ENCODE results near the gene IPPK. TPM values are rescaled to one million over a fixed set of nuclear protein-coding genes. Genes with fewer than 3 reads are reported as not detected.

Gene IPPK
- total RNA-seq, 4 donors from 2014 or later = 41.8 to 86.9 (median 46.1) TPM

DNA sequence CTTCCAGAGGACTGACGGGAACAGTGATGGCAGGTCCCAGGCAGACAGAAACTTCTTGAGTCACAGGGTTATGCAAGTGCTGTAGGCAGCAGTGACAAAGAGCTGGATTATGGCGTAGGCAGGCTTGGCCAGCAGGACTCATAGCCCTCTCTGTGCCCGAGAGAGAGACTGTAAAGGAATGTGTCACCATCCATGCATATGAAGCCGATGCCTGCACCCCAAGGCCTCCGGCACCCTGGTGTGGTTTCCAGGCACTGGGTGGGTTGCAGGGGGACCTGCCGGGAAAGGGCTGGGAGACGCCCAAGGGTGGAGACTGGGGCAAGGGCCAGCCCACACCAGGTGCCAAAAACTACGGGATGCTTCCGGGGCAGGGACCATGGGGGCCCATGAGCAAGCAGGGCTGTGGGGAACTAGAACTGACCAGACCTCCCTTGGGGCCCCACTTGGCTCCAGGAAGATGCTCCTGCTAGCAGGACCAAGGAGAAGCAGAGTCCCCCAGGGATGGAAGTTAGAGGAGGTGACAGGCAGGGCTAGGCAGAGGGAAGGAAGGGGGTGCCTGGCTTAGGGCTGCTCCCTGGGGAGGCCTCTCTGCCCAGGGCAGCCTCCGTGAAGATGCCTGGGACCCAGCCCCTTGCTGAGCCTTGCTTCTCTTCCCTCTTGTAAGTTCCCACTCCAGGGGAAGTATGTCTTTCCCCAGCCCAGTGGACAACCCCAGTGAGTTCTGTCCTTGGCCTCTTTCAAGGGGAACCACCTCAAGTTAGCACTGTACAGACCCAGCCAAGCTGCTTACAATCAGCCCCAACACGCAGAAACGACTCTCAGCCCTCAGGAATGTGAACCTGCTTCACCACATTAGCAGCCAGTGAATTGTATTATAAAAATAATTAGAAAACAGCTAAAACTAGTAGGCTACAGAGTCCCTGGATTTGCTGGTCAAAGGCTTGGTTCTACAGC lies 10.5 kb upstream of the IPPK start:
- H3K27ac ChIP-seq = peak overlapping the region; percentile 89 to 96 (median 94)
- H3K4me1 ChIP-seq = peaks cover 15 to 82% (median 32%) of the 10 kb centered on the region in 3 donors
- TF ChIP-seq CTCF (IDR thresholded peaks at IDR 0.05) (no peak), POLR2A (IDR thresholded peaks at IDR 0.05) (no peak)
- H3K36me3 ChIP-seq = no peaks in the 10 kb centered on the region
- H3K4me3 ChIP-seq = no peak overlapping the region
- no peak for DNase-seq
- intact Hi-C loops (cut with DNase I) = no loop called here
- 22 to 53% methylated on average over 5 to 8 of the region's 12 CpGs for whole genome bisulfite sequencing, 2 donors
- peaks cover 0 to 4% (median 0%) of the 10 kb centered on the region in 4 donors for H3K27me3 ChIP-seq
- H3K9me3 ChIP-seq = no peaks in the 10 kb centered on the region

DNA sequence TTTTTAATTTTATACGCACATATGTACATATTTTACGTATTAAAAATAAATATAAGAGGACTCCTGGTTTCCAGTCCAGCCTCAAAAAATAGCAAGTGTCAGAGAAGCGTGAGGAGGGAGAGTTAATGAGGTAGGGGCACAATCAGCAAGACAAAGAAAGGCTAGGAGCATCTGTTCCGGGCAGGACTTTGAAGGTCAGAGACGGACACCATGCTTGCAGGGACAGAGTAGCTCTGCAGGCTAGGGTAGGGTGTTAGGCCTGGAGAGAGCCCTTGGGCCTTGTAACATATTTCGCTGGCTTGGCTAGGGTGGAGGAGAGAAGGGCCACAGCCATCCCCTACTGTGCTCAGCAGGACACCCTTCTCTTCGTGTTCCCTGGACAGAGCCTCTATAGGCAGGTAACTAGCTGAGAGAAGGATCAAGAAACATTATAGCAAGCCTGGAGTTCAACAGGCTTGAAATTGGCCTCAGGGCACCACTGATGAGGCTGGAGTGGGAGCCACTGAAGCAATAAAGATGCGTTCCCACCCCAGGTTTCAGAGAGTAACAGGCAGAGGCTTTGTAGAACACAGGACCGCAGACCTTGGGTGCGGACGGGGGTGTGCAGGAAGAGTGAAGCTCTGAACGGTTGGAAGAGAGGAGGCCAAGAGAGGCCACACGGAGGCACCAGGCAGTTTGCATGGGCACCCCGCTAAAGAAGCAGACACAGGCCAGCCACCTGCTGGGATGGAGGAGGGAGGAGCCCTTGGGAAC lies 9.7 kb upstream of the IPPK start:
- WGBS, 2 donors = 59 to 66% methylated on average over 14 of the region's 14 CpGs
- peaks cover 0 to 4% (median 0%) of the 10 kb centered on the region in 4 donors for H3K27me3 ChIP-seq
- H3K9me3 ChIP-seq = no peaks in the 10 kb centered on the region
- peak overlapping the region; percentile 89 to 96 (median 94) for H3K27ac ChIP-seq
- intact Hi-C loops (cut with DNase I) = no loop called here
- peaks cover 15 to 81% (median 32%) of the 10 kb centered on the region in 3 donors for H3K4me1 ChIP-seq
- no peak for DNase-seq
- no peaks in the 10 kb centered on the region for H3K36me3 ChIP-seq
- no peak overlapping the region for H3K4me3 ChIP-seq
- TF ChIP-seq CTCF (IDR thresholded peaks at IDR 0.05) (no peak), POLR2A (IDR thresholded peaks at IDR 0.05) (peak in 1 of 4 donors; percentile 29)

GRCh38 chr9:92671323-92671722 lies 1.4 kb upstream of the IPPK start:
- intact Hi-C loops (cut with DNase I) = no loop called here
- no peak for DNase-seq
- peak overlapping the region; percentile 94 to 99 (median 98) for H3K27ac ChIP-seq

DNA sequence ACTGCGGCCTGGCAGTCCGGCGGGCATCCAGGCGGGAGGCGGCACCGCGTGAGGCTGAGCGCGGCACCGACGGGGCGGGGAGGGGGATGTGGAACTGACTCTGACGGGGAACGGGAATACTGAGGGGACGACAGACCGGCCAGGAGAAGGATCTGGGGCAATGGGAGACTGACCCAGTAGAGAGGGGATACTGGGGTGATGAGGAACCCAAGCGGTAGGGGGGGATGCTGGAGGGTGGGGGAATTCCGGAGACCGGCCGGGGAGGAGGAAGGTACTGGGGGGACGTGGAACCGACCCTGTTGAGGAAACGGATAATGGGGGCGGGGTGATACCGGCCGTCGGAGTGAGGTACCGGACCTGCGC lies 423 bp downstream of the IPPK start:
- TF ChIP-seq CTCF (IDR thresholded peaks at IDR 0.05) (no peak), POLR2A (IDR thresholded peaks at IDR 0.05) (no peak)
- Histone ChIP-seq H3K27me3 (no peaks in the 10 kb centered on the region), H3K36me3 (peaks cover 6 to 25% (median 7%) of the 10 kb centered on the region in 3 donors), H3K4me3 (peak overlapping the region; percentile 77 to 92 (median 85)), H3K4me1 (peaks cover 37 to 68% (median 38%) of the 10 kb centered on the region in 3 donors), H3K9me3 (no peaks in the 10 kb centered on the region), H3K27ac (peak overlapping the region; percentile 94 to 99 (median 98))
- 0% methylated on average over 12 to 18 of the region's 29 CpGs for whole genome bisulfite sequencing, 2 donors
- intact Hi-C loops (cut with DNase I) = no loop called here
- DNase-seq = no peak

More at GRCh38 chr9:92671323-92671722, 1.4 kb upstream of the IPPK start:
- TF ChIP-seq CTCF (IDR thresholded peaks at IDR 0.05) = no peak
- TF ChIP-seq POLR2A (IDR thresholded peaks at IDR 0.05) = no peak
- Histone ChIP-seq H3K4me3 (peak overlapping the region; percentile 77 to 92 (median 85)), H3K36me3 (peaks cover 0 to 18% (median 6%) of the 10 kb centered on the region in 3 donors), H3K4me1 (peaks cover 28 to 63% (median 30%) of the 10 kb centered on the region in 3 donors), H3K9me3 (no peaks in the 10 kb centered on the region), H3K27me3 (no peaks in the 10 kb centered on the region)
- WGBS, 2 donors = 38 to 82% methylated on average over 2 to 4 of the region's 4 CpGs
